HEK293T (cell line): ENCODE data around the gene BTBD9.

Experiments
- ARNT ChIP-seq: fragments of 450-650 bp; IDR thresholded peaks from 2 replicates; pipeline ENCODE4 v1.6.1; 2017; ENCODE audit warnings: mild to moderate bottlenecking
- FOXK2 ChIP-seq: fragments of 450-650 bp; IDR thresholded peaks from 2 replicates; pipeline ENCODE4 v1.6.1; 2016; ENCODE audit warnings: mild to moderate bottlenecking
- FOXM1 ChIP-seq: fragments of 450-650 bp; IDR thresholded peaks from 2 replicates; pipeline ENCODE4 v1.6.1; 2017; ENCODE audit warnings: mild to moderate bottlenecking, borderline replicate concordance
- HDGF ChIP-seq: fragments of 450-650 bp; IDR thresholded peaks from 2 replicates; pipeline ENCODE4 v1.6.1; 2017; ENCODE audit warnings: antibody characterized with exemption, borderline replicate concordance
- LEF1 ChIP-seq: fragments of 450-650 bp; IDR thresholded peaks from 2 replicates; pipeline ENCODE4 v1.6.1; 2017; ENCODE audit warnings: mild to moderate bottlenecking, borderline replicate concordance
- PKNOX1 ChIP-seq: fragments of 450-650 bp; IDR thresholded peaks from 2 replicates; pipeline ENCODE4 v1.6.1; 2016
- SP1 ChIP-seq: fragments of 450-650 bp; IDR thresholded peaks from 2 replicates; pipeline ENCODE4 v1.6.1; 2017
- SUZ12 ChIP-seq: fragments of 450-650 bp; IDR thresholded peaks from 2 replicates; pipeline ENCODE4 v1.6.1; 2016; ENCODE audit warnings: mild to moderate bottlenecking
- TARDBP ChIP-seq: fragments of 450-650 bp; IDR thresholded peaks from 2 replicates; pipeline ENCODE4 v1.6.1; 2016
- ZNF384 ChIP-seq: fragments of 450-650 bp; IDR thresholded peaks from 2 replicates; pipeline ENCODE4 v1.6.1; 2016

GRCh38 chr6:38149531-38149930 lies 490.2 kb downstream of the BTBD9 start:
- TF ChIP-seq LEF1, result no peak
- TF ChIP-seq SUZ12, result no peak
- no peak for TF ChIP-seq HDGF
- no peak for TF ChIP-seq ZNF384
- TF ChIP-seq FOXK2, result no peak
- no peak for TF ChIP-seq SP1
- no peak for TF ChIP-seq ARNT
- no peak for TF ChIP-seq TARDBP
- TF ChIP-seq PKNOX1, result no peak
- no peak for TF ChIP-seq FOXM1
